Measurements from ENCODE around the gene DAB2IP. TPM values are rescaled to one million over a fixed set of nuclear protein-coding genes. Genes with fewer than 3 reads are reported as not detected.
A peak's percentile ranks its signal among the peaks of the same experiment; 100 is the strongest.

DAB2IP gene
- total and polyA plus RNA-seq, 2 donors from 2014 or later: 33.8 to 105 TPM

GRCh38 chr9:121750715-121751623 lies 99.5 kb downstream of the DAB2IP start:
- no peak for FAIRE-seq
- intact Hi-C loops (cut with DNase I): no loop called here
- H3K36me3 ChIP-seq (ENCODE audit: control insufficient read depth in 2 of 3, insufficient read depth in 3 of 3, low read length in 3 of 3): no peaks in the 10 kb centered on the region
- TF ChIP-seq CTCF (IDR thresholded peaks at IDR 0.05; ENCODE audit: borderline replicate concordance, extremely low read depth, insufficient read depth): no peak
- H3K4me1 ChIP-seq (ENCODE audit: control insufficient read depth in 2 of 3, insufficient read depth in 2 of 3, low read depth in 1 of 3, low read length in 3 of 3): peaks cover 0 to 79% (median 68%) of the 10 kb centered on the region in 3 donors
- no peaks in the 10 kb centered on the region for H3K27me3 ChIP-seq (ENCODE audit: control insufficient read depth, insufficient read depth, low read length)
- H3K9ac ChIP-seq (ENCODE audit: low read length in 3 of 3): peak overlapping the region in 1 of 3 donors; percentile 55
- peak in 1 of 5 donors; percentile 57 for DNase-seq
- H3K27ac ChIP-seq (ENCODE audit: low read depth in 2 of 2, low read length in 2 of 2): peak overlapping the region; percentile 69 to 83
- H3K4me3 ChIP-seq (ENCODE audit: low read length in 3 of 3): no peak overlapping the region
- H3K9me3 ChIP-seq (ENCODE audit: control insufficient read depth in 2 of 3, insufficient read depth in 1 of 3, low read length in 3 of 3): no peaks in the 10 kb centered on the region

- H3K4me3 ChIP-seq (ENCODE audit: low read length in 3 of 3): no peak overlapping the region
- DNase-seq (peak in 1 of 5 donors; percentile 88), FAIRE-seq (no peak)
- peak overlapping the region in 1 of 3 donors; percentile 46 for H3K9ac ChIP-seq (ENCODE audit: low read length in 3 of 3)
- peak overlapping the region; percentile 69 to 83 for H3K27ac ChIP-seq (ENCODE audit: low read depth in 2 of 2, low read length in 2 of 2)
- H3K4me1 ChIP-seq (ENCODE audit: control insufficient read depth in 2 of 3, insufficient read depth in 2 of 3, low read depth in 1 of 3, low read length in 3 of 3): peaks cover 0 to 76% (median 71%) of the 10 kb centered on the region in 3 donors
- H3K27me3 ChIP-seq (ENCODE audit: control insufficient read depth, insufficient read depth, low read length): no peaks in the 10 kb centered on the region
- H3K36me3 ChIP-seq (ENCODE audit: control insufficient read depth in 2 of 3, insufficient read depth in 3 of 3, low read length in 3 of 3): no peaks in the 10 kb centered on the region
- H3K9me3 ChIP-seq (ENCODE audit: control insufficient read depth in 2 of 3, insufficient read depth in 1 of 3, low read length in 3 of 3): no peaks in the 10 kb centered on the region
- TF ChIP-seq CTCF (IDR thresholded peaks at IDR 0.05; ENCODE audit: borderline replicate concordance, extremely low read depth, insufficient read depth): no peak
- intact Hi-C loops (cut with DNase I): no loop called here
Measured at GRCh38 chr9:121751686-121752445, 100.4 kb downstream of the DAB2IP start.

GRCh38 chr9:121752929-121753328 lies 101.5 kb downstream of the DAB2IP start:
- peak overlapping the region in 1 of 3 donors; percentile 15 for H3K9ac ChIP-seq (ENCODE audit: low read length in 3 of 3)

More at GRCh38 chr9:121752929-121753328, 101.5 kb downstream of the DAB2IP start:
- H3K9me3 ChIP-seq (ENCODE audit: control insufficient read depth in 2 of 3, insufficient read depth in 1 of 3, low read length in 3 of 3): no peaks in the 10 kb centered on the region
- no peak for TF ChIP-seq CTCF (IDR thresholded peaks at IDR 0.05; ENCODE audit: borderline replicate concordance, extremely low read depth, insufficient read depth)
- DNase-seq: no peak
- intact Hi-C loops (cut with DNase I): no loop called here
- H3K27me3 ChIP-seq (ENCODE audit: control insufficient read depth, insufficient read depth, low read length): no peaks in the 10 kb centered on the region
- H3K27ac ChIP-seq (ENCODE audit: low read depth in 2 of 2, low read length in 2 of 2): peak overlapping the region; percentile 69 to 83
- H3K4me3 ChIP-seq (ENCODE audit: low read length in 3 of 3): no peak overlapping the region
- no peak for FAIRE-seq
- H3K4me1 ChIP-seq (ENCODE audit: control insufficient read depth in 2 of 3, insufficient read depth in 2 of 3, low read depth in 1 of 3, low read length in 3 of 3): peaks cover 0 to 76% (median 72%) of the 10 kb centered on the region in 3 donors
- peaks cover 0 to 6% (median 0%) of the 10 kb centered on the region in 3 donors for H3K36me3 ChIP-seq (ENCODE audit: control insufficient read depth in 2 of 3, insufficient read depth in 3 of 3, low read length in 3 of 3)

All from kidney (tissue), 14 donors.